ENCODE results near the gene AIDA. TPM values are rescaled to one million over a fixed set of nuclear protein-coding genes. Genes with fewer than 3 reads are reported as not detected.

AIDA gene
- polyA plus RNA-seq, 1 of the 3 experiments (the other 2 are of a cell fraction) = 20.8 TPM

- TF ChIP-seq SIN3A (IDR thresholded peaks at IDR 0.05; ENCODE audit: borderline replicate concordance, low read depth, low read length) (peak; percentile 22; the same call in 1 of the 2 replicates), TAF1 (IDR thresholded peaks at IDR 0.05; ENCODE audit: borderline replicate concordance, low read depth, low read length) (0 out of 2 replicates have a peak, but pooled peaks have one; percentile 6), JUND (IDR thresholded peaks at IDR 0.05) (no peak), MAX (IDR thresholded peaks at IDR 0.05; ENCODE audit: low read depth) (0 out of 2 replicates have a peak, but pooled peaks have one; percentile 11), GABPA (IDR thresholded peaks at IDR 0.05; ENCODE audit: low read depth) (0 out of 2 replicates have a peak, but pooled peaks have one; percentile 10), MXI1 (IDR thresholded peaks at IDR 0.05; ENCODE audit: low read depth, low read length) (peak; percentile 56), TCF12 (IDR thresholded peaks at IDR 0.05) (no peak), YY1 (IDR thresholded peaks at IDR 0.05; ENCODE audit: low read depth) (no peak), POLR2AphosphoS5 (IDR thresholded peaks at IDR 0.05; ENCODE audit: low read depth, low read length) (peak; percentile 25; the same call in 1 of the 2 replicates), RCOR1 (IDR thresholded peaks at IDR 0.05; ENCODE audit: low read length) (0 out of 2 replicates have a peak, but pooled peaks have one; percentile 2)
- DNase-seq = peak; percentile 58
- Histone ChIP-seq H4K20me1 (ENCODE audit: insufficient read depth) (no peaks in the 10 kb centered on the region), H3K27me3 (ENCODE audit: insufficient read depth) (no peaks in the 10 kb centered on the region), H3K4me3 (ENCODE audit: low read depth in 2 of 2, low read length in 1 of 2) (peak overlapping the region; percentile 72 to 91), H3K79me2 (ENCODE audit: insufficient read depth) (peaks cover 78% of the 10 kb centered on the region), H3K9me2 (no peaks in the 10 kb centered on the region), H3K9ac (peak overlapping the region; percentile 86), H3K4me2 (peak overlapping the region; percentile 84), H3K27ac (ENCODE audit: low read depth in 2 of 2, low read length in 1 of 2) (peak overlapping the region; percentile 91 to 93), H2AFZ (ENCODE audit: low read depth) (peak overlapping the region; percentile 58), H3F3A (replicated peaks; ENCODE audit: insufficient read depth) (peaks cover 10% of the 10 kb centered on the region), H3K9me3 (no peaks in the 10 kb centered on the region), H3K4me1 (ENCODE audit: control insufficient read depth in 1 of 2, insufficient read depth in 2 of 2, low read depth in 1 of 2, low read length in 1 of 2) (peaks cover 0 to 11% of the 10 kb centered on the region in 2 experiments; a peak in 3 of 4 replicates), H3K36me3 (replicated peaks in 1 of 2; ENCODE audit: control insufficient read depth in 1 of 2, insufficient read depth in 2 of 2, low read length in 1 of 2) (peaks cover 7 to 16% of the 10 kb centered on the region in 2 experiments)
- POLR2A ChIA-PET = interaction anchor here (1.3 kb wide), 1 partner anchor 68 kb away, joined by 3 read pairs; no protein-coding TSS in a partner anchor
- WGBS (ENCODE audit: low lambda C conversion rate) = 1% methylated on average over 27 of the region's 42 CpGs
- CTCF ChIA-PET = interaction anchor here (0.7 kb wide), 1 partner anchor 256 kb away, joined by 3 read pairs; no protein-coding TSS in a partner anchor
Observed at GRCh38 chr1:222711319-222712252, 705 bp downstream of the AIDA start.

- H2AFZ ChIP-seq (ENCODE audit: low read depth) = no peak overlapping the region
- peaks cover 86% of the 10 kb centered on the region for H3K79me2 ChIP-seq (ENCODE audit: insufficient read depth)
- peak overlapping the region in 1 of 2 experiments; percentile 72; a peak in 1 of 4 replicates for H3K4me3 ChIP-seq (ENCODE audit: low read depth in 2 of 2, low read length in 1 of 2)
- H3K36me3 ChIP-seq (replicated peaks in 1 of 2; ENCODE audit: control insufficient read depth in 1 of 2, insufficient read depth in 2 of 2, low read length in 1 of 2) = peaks cover 0 to 7% of the 10 kb centered on the region in 2 experiments
- peak; percentile 28 for DNase-seq
- 0 out of 4 replicates have a peak overlapping the region, but pooled peaks of 1 of the 2 experiments have one; percentile 4 for H3K27ac ChIP-seq (ENCODE audit: low read depth in 2 of 2, low read length in 1 of 2)
- no peaks in the 10 kb centered on the region; the same call in 1 of the 2 replicates for H4K20me1 ChIP-seq (ENCODE audit: insufficient read depth)
- no peaks in the 10 kb centered on the region for H3K9me2 ChIP-seq
- POLR2A ChIA-PET = no interaction called here
- WGBS (ENCODE audit: low lambda C conversion rate) = 70% methylated on average over 5 of the region's 5 CpGs
- H3F3A ChIP-seq (replicated peaks; ENCODE audit: insufficient read depth) = peaks cover 10% of the 10 kb centered on the region
- H3K9ac ChIP-seq = peak overlapping the region; percentile 86; the same call in 1 of the 2 replicates
- H3K4me2 ChIP-seq = peak overlapping the region; percentile 84
- H3K27me3 ChIP-seq (ENCODE audit: insufficient read depth) = no peaks in the 10 kb centered on the region
- no peaks in the 10 kb centered on the region for H3K9me3 ChIP-seq
- H3K4me1 ChIP-seq (ENCODE audit: control insufficient read depth in 1 of 2, insufficient read depth in 2 of 2, low read depth in 1 of 2, low read length in 1 of 2) = peaks cover 0 to 11% of the 10 kb centered on the region in 2 experiments; a peak in 3 of 4 replicates
- CTCF ChIA-PET = no interaction called here
- TF ChIP-seq NFIC (IDR thresholded peaks at IDR 0.05; ENCODE audit: borderline replicate concordance) (no peak), USF1 (IDR thresholded peaks at IDR 0.05; ENCODE audit: borderline replicate concordance, low read depth) (no peak), CHD2 (IDR thresholded peaks at IDR 0.05; ENCODE audit: low read length, partially characterized antibody) (no peak), FOXJ3 (CRISPR knock-in tag; IDR thresholded peaks at IDR 0.05) (no peak), USF2 (IDR thresholded peaks at IDR 0.05; ENCODE audit: borderline replicate concordance, low read depth, low read length) (no peak), RXRA (IDR thresholded peaks at IDR 0.05; ENCODE audit: borderline replicate concordance, low read depth) (no peak), CTCF (IDR thresholded peaks at IDR 0.05) (no peak), MAX (IDR thresholded peaks at IDR 0.05; ENCODE audit: low read depth) (no peak), GATA2 (CRISPR knock-in tag; IDR thresholded peaks at IDR 0.05) (no peak), EZH2phosphoT487 (IDR thresholded peaks at IDR 0.05; ENCODE audit: borderline replicate concordance, low read depth) (no peak), JUND (IDR thresholded peaks at IDR 0.05) (no peak), GABPA (IDR thresholded peaks at IDR 0.05; ENCODE audit: low read depth) (no peak), RCOR1 (IDR thresholded peaks at IDR 0.05; ENCODE audit: low read length) (no peak)
Observed at GRCh38 chr1:222709700-222710153, 2.6 kb downstream of the AIDA start.
